Activated CD4-positive, alpha-beta T cell treated with anti-CD3 and anti-CD28 coated beads, Interleukin-2, amount 50 U/mL, for 24 hours (primary cell): ENCODE measurements around the gene APPL2.
"Not testable (repeated sequence)": the region's sequence is repeated elsewhere in the genome, so short reads cannot be mapped to it uniquely, and the experiment has no call there.

Experiments
- DNase-seq, 2 donors: peaks; one replicate each; pipeline ENCODE4 v3.0.0-alpha.2; 2020; ENCODE audit warnings: low read depth in 1 of 2, low spot score in 1 of 2

The APPL2 gene

GRCh38 chr12:105256431-105256830, 20.5 kb upstream of the APPL2 start:
- DNase-seq, result not testable (repeated sequence)

DNA sequence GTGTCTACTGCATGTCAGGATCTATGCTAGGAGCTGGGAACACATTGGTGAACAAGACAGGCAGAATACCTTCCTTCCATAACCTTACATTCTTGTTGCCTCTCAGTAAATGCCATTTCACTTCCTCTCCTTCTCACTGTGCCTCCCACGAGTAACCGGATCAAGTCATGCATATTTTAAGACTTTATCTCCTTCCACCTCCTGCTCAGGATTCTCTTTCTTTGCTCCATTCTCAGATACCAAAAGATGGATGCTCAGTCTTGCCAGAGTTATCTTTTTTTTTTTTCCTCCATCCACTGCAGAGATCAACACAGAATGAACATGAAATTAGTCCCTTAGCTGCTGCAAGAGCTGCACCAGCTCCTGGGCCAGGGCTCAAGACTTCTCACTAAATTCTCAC, 20.0 kb upstream of the APPL2 start:
- no peak for DNase-seq

GRCh38 chr12:105253866-105254513, 18.0 kb upstream of the APPL2 start:
- DNase-seq, result no peak

DNA sequence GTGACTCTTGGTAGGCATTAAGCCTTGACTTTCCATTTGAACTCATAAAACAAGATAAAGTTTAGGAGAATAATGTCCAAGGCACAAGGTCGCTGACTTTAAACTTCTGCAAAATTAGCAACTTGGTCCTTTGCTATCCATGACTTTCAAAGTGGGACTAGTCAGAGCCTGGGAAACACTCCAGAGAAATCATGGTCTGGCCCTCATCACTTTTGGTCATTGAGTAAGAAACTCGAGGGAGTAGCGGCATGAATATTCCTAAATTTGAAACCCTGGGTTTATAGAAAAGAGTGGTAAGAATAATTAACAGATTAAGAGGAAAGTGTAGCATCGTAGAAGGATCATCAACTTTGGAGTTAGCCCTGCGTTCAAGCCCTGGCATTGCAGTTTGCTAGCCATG, 16.9 kb upstream of the APPL2 start:
- no peak for DNase-seq

GRCh38 chr12:105245776-105246427, 9.9 kb upstream of the APPL2 start:
- DNase-seq, result not testable (repeated sequence)

GRCh38 chr12:105245291-105245690, 9.3 kb upstream of the APPL2 start:
- no peak for DNase-seq

DNA sequence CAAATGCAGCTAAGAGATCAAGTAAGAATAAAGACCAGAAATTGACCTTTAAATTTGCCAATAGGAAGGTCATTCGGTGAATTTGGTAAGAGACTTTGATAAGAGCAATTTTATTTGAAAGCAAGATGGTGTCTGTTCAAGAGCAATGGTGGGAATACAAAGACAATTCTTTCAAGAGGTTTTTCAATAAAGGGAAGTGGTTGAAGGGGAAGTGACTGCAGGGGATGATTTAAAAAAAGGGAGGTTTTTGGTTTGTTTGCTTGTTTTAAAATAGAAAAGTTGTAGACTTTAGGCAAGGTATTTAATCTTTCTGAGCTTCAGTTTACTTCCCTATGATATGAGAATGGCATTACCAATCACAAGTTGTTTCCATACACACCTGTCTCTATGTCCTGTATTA, 4.3 kb upstream of the APPL2 start:
- DNase-seq, result no peak

GRCh38 chr12:105239304-105239703, 3.3 kb upstream of the APPL2 start:
- no peak for DNase-seq

- DNase-seq, result no peak
Observed at GRCh38 chr12:105237666-105238065, 1.7 kb upstream of the APPL2 start.

- no peak for DNase-seq
Observed at GRCh38 chr12:105235281-105235731, 668 bp downstream of the APPL2 start.

DNA sequence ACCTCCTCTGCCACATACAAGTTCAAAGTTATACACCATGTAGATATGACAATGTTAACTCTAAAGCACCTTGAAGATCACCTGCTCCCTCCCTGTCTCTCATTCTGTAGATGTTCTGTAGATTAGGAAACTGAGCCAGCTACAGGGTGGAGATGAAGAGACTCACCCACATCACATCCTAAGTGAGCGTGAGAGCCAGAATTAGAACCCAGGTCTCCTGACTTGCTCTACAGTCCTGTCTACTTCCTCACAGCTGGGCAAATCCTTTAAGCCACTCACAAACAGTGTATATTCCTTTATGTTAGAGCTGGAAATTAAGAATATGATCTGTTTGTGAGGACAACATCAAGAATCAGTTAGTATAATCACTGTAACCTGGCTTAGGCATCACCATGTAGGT, 1.8 kb downstream of the APPL2 start:
- no peak for DNase-seq

DNA sequence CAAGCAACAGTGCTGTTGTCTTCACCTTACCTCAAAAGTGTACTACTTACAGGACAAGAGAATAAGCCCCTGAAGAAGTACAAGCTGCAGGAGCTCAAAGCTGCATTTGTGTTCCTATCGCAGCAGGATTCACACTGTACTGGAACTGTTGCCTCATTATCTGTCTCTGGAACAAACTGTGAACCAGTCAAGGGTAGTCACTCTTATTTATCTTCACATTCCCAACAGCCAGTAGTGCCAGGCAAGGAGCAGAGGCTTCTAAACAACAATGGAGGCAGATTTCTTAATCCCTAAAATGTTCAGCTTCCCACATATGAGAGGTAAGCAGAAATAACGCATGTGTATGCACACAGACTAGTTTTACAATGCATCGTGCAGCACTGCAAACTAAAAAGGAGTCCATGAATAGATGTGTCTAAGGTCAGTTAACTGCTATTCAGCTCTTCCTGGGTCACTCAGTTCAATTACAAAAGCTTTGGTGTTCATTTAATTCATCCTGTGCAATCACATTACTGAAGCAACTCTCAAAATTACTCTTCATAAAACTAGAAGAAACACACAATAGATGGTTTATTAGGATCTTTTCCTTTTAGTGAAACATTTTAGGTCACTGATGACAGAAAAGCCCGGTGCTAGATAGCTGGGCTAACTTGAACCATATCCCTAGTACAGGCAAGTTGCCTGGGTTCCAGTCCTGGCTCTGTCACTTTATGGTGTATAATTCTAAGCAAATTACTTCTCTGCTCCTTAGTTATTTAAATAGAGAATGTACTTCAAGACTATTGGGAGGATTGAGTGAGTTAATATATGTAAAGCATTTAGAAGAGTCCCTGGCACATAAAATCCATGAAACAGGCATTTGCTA, 2.7 kb downstream of the APPL2 start:
- DNase-seq, result no peak

DNA sequence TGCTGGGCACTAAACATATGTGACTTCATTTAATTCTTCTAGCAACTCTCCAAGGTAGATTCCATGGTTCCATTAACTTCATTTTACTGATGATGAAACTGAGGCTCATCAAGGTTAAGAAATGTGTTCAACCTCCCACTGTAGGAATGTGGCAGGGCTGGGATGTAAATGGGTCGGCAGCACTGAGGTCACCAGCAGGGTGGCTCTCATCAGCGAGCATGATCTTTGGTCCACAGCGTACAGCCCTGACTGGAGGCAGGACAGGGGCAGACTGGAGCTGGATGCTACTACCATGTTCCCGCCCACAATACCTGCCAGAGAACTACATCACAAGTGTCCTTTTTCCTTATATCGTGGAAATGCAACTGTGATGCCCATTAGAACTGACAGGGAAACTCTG, 4.6 kb downstream of the APPL2 start:
- DNase-seq, result no peak

DNA sequence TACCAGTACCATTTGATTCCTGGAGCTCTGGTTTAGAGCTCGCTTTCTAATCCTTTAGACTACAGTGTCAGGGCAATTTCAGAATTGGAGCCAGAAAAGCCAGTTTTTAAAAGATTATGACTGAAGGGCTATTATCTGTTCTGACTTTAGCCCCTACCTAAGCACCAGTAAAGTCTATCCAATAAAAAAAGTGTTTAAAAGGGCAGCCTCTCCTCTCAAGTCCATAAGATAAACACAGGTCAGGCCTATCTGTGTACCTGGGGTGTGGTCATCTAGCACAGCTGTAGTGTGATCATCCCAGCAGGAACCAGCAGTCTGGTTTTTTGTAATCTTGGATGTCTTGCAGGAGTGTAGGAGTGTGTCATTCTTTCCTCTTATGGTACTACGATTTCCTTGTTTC, 6.6 kb downstream of the APPL2 start:
- no peak for DNase-seq

DNA sequence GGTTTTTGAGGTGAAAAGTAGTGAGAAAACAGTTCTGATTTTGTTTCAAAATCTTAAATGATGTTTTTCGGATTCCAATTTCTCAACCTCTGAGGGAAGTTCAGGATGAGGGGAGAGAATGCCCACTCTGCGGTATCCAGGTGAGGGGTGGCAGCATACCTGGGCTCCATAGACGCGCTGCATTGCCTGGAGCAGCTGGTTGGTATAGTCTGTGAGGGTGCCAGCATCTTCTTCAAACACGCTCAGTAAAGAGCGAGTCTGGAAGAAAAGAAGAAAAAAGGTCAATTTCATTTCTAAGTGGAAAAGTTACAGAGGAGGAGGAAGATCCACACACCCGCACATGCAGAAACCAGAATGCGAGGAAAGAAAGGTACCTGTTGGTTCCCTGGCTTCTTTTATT, 7.0 kb downstream of the APPL2 start:
- no peak for DNase-seq

DNA sequence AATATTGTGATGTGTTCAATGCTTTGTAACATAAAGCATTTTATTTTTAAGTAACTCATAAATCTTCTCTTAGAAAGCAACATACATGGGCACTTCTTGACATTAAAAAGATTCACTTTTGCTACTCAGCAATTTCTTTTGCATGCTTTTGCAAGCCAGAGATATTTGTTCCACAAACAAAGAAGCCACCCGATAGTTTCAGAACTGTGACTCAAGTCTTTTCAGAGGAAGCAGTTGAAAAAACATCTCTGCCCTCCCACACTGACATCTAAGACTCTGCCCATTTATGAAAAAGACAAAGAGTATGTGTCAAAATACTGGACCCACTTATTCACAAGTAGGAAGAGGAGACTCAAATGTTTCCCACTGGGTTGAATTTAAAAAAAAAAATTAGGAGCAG, 7.5 kb downstream of the APPL2 start:
- peak in 1 of 2 donors; percentile 20 for DNase-seq

GRCh38 chr12:105227879-105228278, 8.1 kb downstream of the APPL2 start:
- no peak for DNase-seq

DNA sequence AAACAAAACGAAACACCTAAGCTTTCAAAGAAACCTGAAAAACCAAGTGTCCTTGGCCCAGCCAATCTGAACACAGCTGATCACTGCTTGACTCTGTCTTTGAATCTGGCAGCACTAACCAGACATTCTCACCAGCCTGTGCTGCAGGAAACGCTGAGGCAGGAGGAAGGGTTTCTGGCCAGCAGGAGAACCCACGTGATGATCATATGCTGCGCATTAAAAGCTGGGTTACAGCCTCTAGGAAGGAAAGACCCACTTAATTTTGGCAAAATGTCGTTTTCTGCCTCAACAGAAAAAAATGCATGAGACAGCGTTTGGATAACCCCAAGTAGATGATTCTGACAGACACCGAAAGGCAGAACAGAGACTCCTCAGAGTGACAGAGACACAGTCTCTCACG, 9.8 kb downstream of the APPL2 start:
- no peak for DNase-seq

DNA sequence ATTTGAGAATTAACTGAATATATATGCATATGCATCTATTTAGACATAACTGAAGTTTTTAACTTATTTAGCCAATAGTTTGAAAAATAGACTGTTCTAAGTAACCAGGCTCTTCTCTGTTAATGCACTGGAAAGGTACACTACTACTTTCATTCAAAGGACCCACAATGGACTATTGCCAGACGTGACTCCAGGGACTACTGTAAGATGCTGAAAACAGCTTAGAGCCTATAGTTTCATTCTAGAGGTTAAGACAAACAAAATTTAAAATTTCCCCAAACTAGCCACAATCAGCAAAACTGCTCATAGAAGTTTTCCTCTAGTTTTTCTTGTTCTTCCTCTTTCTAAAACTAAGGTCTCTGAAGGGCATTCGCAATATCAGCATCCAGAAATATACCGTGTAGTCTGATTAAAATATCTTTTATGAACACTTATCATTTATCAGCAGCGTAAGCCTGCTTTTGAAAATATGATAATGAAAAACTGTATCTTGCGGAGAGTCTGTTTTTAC, 10.4 kb downstream of the APPL2 start:
- no peak for DNase-seq

GRCh38 chr12:105224399-105224798, 11.6 kb downstream of the APPL2 start:
- no peak for DNase-seq

DNA sequence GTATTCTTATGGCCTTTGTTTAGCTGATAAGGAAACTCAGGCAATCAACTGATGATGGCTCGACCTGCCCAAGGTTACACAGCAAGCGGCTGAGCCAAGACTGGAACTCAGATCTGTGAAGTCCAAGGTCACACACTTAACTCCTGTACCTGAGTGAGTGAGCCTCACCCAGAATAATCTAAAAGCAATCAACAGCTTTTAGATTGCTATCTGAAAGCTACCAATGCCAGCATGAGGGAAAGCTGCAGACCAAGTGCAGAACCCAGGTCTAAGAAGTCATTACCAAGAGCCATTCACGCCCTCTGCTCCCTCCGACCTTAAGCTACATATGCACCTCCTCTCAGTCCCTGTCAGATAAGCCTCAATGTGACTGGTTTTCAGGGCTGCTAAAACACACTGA, 12.1 kb downstream of the APPL2 start:
- DNase-seq, result no peak

GRCh38 chr12:105223352-105223845, 12.6 kb downstream of the APPL2 start:
- no peak for DNase-seq
